ENCODE measurements around the gene SPACA6.
"Not testable (repeated sequence)": the region's sequence is repeated elsewhere in the genome, so short reads cannot be mapped to it uniquely, and the experiment has no call there.

Gene SPACA6, protein sequence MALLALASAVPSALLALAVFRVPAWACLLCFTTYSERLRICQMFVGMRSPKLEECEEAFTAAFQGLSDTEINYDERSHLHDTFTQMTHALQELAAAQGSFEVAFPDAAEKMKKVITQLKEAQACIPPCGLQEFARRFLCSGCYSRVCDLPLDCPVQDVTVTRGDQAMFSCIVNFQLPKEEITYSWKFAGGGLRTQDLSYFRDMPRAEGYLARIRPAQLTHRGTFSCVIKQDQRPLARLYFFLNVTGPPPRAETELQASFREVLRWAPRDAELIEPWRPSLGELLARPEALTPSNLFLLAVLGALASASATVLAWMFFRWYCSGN

DNA sequence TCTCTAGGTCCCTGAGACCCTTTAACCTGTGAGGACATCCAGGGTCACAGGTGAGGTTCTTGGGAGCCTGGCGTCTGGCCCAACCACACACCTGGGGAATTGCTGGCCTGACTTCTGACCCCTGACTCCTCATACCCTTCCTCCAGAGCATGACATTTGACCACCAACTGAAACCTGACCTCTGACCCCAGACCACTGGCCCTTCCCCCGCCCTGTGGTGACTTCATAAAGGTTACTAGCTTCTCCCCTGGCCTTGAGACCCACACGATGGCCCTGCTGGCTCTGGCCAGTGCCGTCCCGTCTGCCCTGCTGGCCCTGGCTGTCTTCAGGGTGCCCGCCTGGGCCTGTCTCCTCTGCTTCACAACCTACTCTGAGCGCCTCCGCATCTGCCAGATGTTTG lies at the start of gene SPACA6:
Gene SPACA6, plus strand, starts transcription at position 71 of the 400 bp plus-strand sequence. Its CDS starts 197 bp downstream, at position 268.
- DNase-seq, result no peak

DNA sequence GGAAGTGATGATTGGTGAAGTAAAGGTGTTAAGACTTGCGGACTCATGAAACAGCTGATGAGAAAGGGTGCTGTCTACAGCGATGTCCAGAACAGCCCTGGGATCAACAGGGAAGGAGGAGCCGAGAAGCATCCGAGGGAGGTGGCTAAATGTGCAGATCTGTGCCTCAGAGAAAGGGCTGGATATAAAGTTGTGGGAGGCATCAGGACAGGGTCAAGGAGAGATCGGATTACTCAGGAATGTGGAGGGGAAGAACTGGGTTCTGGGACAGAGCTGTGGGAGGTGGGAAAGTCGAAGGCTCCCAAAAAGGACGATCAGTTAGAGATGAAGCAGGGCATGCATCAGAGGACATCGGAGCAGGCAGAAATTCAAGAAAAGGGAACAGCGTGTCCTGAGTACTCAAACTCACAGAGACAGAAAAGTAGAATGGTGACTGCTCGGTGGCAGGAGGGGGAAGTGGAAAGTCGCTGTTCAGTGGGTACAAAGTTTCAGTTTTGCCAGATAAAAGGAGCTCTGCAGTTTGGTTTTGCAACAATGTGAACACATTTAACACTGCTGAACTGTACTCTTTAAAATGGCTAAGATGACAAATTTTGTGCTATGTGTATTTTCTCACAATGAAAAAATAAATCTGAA lies 48.4 kb upstream of the SPACA6 start:
- no peak for DNase-seq

DNA sequence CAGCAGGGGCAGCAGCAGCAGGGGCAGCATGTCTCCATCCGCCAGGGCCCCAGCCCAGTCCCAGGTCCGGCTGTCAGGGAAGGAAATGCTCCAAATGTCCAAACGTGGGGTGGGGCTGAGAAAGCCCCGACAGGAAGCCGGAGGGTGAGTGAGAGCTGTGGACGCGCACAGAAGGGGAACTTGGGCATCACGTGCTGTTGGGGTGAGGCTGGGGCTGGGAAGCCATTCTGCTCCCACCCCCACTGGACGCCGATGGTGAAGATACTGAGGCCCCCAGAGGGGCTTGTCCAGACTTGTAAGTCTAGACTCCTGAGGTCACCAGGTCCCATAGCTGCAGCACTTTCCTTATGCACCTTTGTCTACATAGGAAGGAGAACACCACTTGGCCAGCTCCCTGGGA lies 46.4 kb upstream of the SPACA6 start, which contains the start of gene SIGLEC14:
Gene SIGLEC14, minus strand, starts transcription at position 96 of the 400 bp plus-strand sequence. Its CDS starts 66 bp downstream, at position 30.
- DNase-seq, result not testable (repeated sequence)

DNA sequence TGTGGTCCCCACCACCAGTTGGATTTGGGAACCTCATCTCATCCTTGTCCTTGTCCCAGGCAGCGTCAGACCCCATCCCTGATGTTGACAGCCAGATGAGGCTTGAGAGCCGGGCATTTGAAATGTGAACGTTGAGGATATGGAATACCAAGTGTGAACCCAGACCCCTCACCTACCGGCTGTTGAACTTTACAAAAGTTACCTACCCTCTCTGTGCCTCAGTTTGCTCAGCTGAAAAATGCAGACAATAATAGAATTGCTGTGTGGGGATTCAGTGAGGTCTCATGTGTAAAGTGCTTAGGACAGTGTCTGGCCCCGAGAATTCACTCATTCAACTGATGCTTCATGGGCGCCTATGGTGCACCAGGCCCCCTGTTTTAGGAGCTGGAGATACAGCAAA lies 45.8 kb upstream of the SPACA6 start:
- no peak for DNase-seq

GRCh38 chr19:51651216-51651846 lies 41.8 kb upstream of the SPACA6 start:
- DNase-seq, result no peak

- no peak for DNase-seq
Measured at GRCh38 chr19:51652266-51652665, 40.9 kb upstream of the SPACA6 start.

DNA sequence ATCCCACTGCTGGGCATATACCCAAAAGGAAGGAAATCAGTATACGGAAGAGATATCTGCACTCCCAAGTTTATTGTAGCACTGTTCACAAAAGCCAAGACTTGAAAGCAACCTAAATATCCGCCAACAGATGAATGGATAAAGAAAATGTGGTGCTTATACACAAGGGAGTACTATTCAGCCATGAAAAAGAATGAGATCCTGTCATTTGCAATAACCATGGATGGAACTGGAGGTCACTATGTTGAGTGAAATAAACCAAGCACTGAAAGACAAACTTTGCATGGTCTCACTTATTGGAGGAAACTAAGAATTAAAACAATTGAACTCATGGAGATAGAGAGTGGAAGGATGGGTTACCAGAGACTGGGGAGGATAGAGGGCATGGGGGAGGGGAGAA lies 40.0 kb upstream of the SPACA6 start:
- DNase-seq, result no peak

- DNase-seq, result no peak
Measured at GRCh38 chr19:51654783-51655182, 38.3 kb upstream of the SPACA6 start.

GRCh38 chr19:51660975-51661600 lies 32.0 kb upstream of the SPACA6 start:
- peak; percentile 67 to 74 for DNase-seq

DNA sequence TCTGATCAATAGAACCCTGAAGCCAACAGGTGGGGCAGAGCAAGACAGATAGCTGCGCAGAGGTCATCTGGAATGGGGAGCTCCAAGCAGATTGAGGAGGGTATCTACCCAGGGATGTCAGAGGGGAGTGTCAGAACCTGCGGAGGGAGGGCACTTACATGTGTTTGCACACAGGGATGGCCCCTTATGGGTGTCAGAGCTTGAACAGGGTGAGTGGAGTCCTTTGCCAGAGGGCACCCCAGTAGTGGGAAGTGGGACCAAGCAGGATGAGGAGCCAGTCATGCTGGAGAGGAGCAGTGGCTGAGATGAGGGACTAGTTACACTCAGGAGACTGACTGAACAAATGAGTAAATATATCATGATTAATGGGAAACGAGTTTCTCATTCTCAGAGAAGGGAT lies 29.5 kb upstream of the SPACA6 start:
- no peak for DNase-seq

DNA sequence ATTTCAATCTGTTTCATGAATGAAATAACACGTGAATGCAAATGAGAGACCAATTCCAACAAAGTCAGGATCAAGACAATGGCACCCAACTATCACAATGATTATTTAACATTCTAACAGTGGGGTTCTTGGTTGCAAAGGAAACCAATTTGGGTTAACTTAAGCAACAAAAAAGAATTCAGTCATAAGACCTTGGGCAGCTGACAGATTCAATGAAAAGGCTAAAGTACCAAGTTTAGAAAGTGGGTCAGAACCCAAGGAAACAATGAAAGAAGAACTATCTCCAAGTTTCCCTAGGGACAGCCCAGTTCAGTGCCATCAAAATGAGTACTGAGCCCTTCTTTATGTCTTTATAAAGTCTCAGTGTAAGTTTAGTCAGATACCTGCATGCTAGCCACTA lies 29.0 kb upstream of the SPACA6 start:
- DNase-seq, result no peak

- no peak for DNase-seq
Measured at GRCh38 chr19:51664997-51665396, 28.1 kb upstream of the SPACA6 start.

DNA sequence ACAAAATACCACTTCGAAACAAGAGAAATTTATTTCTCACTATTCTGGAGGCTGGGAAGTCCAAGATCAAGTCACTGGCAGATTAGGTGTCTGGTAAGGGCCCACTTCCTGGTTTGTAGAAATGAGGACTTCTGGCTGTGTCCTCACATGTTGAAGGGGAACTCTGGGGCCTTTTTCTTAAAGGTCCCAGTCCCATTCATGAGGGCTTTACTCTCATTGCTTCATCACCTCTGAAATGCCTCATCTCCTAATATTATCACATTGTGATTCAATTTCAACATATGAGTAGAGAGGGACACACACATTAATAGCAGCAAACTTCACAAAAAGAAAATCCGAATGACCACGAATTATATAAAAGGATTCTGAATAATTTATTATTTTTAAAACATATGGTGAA lies 24.9 kb upstream of the SPACA6 start:
- no peak for DNase-seq

DNA sequence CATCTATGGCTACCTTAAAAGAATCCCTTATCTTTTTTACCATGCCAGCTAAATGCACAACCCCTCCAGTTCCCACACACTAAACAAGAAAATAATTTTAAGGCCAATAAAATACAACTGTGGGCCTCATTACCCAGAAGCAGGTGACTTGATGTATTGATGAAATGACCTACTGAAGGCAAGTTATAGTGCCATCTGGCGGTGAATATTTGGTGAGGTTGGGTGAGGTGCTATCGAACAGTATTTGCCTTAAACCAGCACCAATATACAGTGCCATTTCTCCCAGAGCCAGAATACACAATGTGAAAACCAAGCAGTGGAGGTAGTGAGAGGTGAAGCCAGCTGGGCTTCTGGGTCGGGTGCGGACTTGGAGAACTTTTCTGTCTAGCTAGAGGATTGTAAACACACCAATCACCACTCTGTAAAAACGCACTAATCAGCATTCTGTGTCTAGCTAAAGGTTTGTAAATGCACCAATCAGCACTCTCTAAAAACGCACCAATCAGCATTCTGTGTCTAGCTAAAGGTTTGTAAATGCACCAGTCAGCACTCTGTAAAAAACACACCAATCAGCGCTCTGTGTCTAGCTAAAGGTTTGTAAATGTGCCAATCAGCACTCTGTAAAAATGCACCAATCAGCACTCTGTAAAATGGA lies 17.1 kb upstream of the SPACA6 start:
- not testable (repeated sequence) for DNase-seq

- no peak for DNase-seq
Measured at GRCh38 chr19:51676566-51677083, 16.5 kb upstream of the SPACA6 start.

DNA sequence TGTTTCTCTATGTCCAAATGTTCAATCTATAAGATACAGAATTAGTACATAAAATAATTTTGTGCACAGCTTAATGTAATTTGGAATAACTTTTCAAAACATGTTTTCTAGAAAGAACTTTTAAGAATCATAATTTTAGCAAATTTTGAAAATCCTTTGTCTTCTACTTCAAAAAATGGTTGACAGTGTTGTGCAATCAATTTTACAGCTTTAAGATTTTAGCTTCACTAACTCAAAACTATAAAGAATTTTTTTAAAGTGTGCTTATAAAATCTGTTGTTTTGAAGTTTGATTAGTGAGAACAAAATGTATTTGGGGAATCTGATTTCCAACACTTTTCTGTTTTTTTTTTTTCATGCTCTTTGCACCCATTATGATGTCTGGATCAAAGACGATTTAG lies 12.7 kb upstream of the SPACA6 start:
- no peak for DNase-seq

- DNase-seq, result no peak
Measured at GRCh38 chr19:51681286-51681941, 11.7 kb upstream of the SPACA6 start.

DNA sequence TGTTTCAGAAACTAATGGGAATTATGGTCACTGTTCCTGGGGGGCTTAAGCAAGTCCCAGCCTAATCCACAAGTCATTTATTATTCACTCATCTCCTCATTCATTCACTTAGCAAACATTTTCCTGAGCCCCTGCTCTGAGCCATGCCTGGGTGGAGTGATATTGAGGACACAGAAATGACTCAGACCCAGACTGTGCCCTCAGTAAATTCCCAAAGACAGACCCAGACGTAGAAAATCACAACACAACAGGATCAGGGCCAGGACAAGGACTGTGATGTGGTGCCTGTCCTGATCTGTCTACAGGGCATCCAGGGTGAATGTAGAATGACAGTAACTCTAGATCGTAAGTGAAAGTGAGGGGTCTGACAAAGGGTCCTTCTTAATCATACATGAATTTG lies 7.0 kb upstream of the SPACA6 start:
- DNase-seq, result no peak

DNA sequence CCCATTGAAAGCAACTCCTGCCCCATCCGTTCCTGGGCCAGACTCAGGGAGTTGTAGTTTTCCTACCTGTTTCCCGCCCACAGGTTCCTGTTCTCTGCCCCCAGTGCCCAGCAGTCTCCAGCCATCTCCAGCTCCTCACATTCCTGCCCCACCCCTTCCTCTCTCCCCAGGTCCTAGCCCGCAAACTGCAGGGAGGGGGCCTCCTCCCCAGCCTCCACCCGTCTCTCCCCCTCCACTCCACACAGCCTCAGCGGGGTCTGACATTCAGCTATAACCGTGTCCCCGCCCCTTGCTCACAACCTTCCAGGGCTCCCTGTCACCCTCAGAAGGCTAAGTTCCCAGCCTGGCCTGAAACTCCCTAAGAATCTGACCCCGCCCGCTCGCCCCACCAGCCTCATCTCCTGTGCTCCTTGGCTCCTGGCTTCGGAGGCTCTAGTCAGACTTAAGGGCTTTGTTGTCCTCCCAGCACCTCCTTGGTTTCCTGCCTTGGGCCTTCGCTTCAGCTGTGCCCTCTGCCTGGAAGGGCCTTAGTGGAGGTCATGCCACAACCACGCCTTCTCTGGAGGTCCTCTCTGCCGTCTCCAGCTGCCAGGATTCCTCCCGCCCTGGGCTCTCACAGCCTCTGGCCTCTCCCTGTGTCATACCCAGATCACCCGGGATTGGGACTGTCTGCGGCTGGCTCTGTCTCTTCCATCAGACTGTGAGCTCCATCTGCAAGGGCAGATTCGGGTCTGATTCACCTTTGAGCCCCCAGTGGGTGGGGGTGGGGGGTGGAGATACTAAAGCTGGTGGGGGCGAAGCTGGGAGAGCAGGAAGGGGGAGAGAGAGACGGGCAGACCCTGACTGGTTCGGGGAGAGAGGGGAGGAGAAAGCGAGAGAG lies 5.1 kb upstream of the SPACA6 start:
- peak; percentile 40 to 55 for DNase-seq

DNA sequence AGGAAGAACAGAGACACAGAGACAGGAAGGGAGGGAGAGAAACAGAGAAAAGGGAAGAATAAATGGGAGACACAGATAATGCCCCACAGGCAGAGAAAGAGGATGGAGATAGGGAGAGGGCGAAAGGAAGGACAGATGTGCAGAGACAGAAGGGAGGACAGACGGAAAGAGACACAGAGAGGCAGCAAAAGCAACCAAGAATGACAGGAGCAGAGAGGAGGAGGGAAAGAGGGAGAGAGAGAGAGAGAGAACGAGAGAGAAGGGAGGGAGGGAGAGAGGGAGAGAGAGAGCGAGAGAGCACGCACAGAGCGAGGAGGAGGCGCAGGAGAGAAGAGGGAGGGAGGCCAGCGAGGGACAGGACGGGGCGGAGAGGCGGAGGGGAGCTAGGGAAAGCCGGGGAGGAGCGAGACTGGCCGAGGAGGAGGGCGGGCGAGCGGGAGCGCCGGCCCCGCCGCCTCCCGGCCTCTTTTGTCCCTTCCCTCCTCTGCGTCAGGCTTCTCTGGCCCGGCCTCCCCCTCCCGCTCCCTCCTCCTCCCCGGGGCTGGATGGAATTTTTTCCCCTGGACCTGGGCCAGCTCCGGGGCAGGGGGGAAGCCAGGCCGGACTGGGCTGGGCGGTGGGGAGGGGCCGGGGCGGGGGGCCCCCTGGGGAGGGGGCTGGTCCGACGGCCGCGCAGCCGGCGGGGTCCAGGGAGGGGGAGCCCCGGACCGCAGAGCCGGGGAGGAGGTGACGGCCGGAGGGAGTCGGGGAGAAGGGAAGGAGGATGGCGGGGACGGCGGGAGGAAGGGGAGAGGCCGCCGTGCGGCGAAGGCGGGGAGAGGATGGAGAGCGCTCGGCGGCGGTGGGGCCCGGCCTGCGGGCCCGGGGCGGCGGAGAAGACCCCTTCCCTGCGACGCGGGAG lies 4.2 kb upstream of the SPACA6 start:
- DNase-seq, result peak; percentile 94 to 97

Data from hippocampal formation (tissue), 2 donors.